GM19025 (cell line): Measurements from ENCODE around the gene ACADSB.
A peak's percentile ranks its signal among the peaks of the same experiment; 100 is the strongest.

Source experiments
- ATAC-seq: cut with Tn5 transposase; IDR thresholded peaks from one replicate; pipeline ENCODE4 v1.9.1; 2021; ENCODE audit warnings: mild to moderate bottlenecking, low read depth, moderate library complexity; ENCODE audit not compliant: unreplicated experiment

ACADSB gene

GRCh38 chr10:123008355-123009104, at the start of gene ACADSB, which contains the start of gene IKZF5:
ACADSB (plus strand) TSS chr10:123009006; CDS start chr10:123009030, 24 bp downstream.
IKZF5 (minus strand) TSS chr10:123008795; CDS start chr10:122998625, 10,170 bp downstream.
- ATAC-seq = peak; percentile 84

- no peak for ATAC-seq
Observed at GRCh38 chr10:122962405-122962804, 46.4 kb upstream of the ACADSB start.

- no peak for ATAC-seq
Observed at GRCh38 chr10:122966879-122967278, 41.9 kb upstream of the ACADSB start.

DNA sequence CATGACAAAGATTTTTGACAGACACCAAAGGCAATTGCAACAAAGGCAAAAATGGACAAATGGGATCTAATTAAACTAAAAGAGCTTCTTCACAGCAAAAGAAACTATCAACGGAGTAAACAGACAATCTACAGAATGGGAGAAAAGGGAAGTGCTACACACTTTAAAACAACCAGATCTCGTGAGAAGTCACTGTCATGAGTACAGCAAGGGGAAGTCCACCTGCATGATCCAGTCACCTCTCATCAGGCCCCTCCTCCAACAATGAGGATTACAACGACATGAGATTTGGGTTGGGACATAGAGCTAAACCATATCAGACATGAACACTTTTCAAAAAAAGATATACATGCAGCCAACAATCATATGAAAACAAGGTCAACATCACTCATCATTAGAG, 40.1 kb upstream of the ACADSB start:
- no peak for ATAC-seq

DNA sequence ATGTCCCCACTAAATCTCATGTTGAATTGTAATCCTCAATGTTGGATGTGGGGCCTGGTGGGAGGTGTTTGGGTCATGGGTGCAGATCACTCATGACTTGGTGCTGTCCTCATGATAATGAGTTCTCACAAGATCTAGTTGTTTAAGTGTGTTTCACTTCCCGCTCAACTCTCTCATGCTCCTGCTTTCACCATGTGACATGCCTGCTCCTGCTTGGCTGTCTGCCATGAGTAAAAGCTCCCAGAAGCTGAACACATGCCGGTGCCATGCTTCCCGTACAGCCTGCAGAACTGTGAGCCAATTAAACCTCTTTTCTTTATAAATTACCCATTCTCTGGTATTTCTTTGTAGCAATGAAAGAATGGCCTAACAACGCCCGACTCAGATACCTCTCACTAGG, 34.8 kb upstream of the ACADSB start:
- ATAC-seq = no peak

GRCh38 chr10:122974543-122975064, 34.2 kb upstream of the ACADSB start:
- ATAC-seq = no peak

DNA sequence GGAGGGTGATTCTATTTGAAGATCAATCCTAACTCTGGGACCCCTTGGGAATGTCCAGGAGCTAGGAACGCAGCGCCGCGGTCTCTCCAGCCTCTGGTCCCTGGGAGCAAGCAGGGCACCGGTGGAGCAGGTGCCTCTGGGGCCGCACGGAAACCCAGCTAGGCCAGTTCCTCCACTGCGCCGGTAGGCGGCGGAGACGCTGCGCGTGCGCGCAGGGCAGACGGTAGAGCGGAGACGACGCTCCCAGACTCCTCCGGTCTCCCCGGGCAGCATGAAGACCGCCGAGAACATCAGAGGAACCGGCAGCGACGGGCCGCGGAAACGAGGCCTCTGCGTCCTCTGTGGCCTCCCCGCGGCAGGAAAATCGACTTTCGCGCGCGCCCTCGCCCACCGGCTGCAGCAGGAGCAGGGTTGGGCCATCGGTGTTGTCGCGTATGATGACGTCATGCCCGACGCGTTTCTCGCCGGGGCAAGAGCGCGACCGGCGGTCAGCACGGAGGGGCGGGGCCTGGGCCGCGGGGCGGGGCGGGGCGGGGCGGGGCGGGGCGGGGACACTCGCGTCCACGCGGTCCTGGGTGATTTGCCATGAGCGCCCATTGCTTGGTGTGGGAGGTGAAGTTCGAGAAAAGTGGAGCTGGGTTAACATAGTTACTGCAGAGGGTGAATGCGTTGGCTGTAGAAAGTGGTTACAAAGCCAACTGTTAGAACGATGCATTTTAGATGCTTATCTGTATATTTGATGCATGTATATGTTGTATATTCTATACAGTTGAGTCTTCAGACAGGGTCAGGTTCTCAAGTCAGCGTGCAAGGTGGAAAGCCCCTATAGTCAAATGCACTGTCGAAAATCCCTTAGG, 28.4 kb upstream of the ACADSB start, which contains the start of gene PSTK:
Gene PSTK (plus strand): TSS at position 193 of the 857 bp plus-strand sequence. CDS start 79 bp downstream, at position 272.
- peak; percentile 97 for ATAC-seq

DNA sequence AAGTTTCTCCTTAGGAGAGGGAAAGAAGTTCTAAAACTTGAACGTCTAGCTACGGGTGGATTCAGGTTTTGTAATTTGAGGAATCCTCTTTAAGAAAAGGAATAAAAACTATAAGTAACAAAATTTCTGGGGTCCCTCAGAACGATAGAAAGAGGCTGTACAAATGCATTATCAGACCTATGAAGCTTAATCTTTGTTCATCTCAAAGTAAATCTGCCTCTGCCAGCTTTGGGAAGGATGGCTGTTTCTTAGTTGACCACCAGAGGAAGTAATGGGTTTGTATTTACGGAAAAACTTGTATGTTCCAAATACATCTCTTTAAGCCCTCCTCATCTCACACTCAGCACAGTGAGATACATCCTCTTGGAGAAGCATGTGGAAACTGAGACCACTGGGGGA, 27.7 kb upstream of the ACADSB start:
- ATAC-seq = no peak

DNA sequence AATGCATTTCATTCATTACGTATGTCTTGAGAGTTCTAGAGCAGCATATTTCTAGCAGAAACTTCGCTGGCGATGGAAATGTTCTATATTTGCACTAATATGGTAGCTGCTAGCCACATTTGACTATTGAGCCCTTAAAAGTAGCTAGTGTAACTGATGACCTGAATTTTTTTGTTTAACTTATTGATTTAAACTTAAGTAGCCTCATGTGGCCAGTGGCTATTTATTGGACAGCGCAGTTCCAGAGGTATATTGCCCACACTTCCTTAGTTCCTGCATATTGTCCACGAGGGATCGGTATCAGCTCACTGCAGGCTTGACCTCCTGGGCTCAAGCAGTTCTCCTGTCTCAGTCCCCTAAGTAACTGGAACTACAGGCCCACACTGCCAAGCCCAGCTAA, 24.9 kb upstream of the ACADSB start:
- no peak for ATAC-seq

GRCh38 chr10:122984708-122985107, 24.1 kb upstream of the ACADSB start:
- no peak for ATAC-seq

DNA sequence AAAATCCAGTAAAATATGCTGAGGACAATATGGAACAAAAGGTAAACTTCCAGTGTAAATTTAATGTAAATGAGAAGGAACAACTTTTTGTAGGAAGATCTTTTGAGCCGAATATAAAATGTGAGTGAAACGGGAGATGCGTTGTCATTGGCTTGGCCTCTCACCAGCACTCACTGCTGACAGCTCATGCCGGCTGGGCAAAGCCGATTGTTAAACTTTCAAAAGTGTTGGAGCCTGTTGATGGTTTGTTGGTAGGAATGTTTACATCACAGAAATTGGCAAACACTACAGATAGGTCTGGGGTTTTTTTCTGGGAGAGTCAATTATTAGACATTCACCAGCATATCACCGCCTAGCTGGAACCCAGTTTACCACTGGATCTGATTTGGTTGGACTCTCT, 22.5 kb upstream of the ACADSB start:
- no peak for ATAC-seq

GRCh38 chr10:122988501-122988900, 20.3 kb upstream of the ACADSB start:
- no peak for ATAC-seq

DNA sequence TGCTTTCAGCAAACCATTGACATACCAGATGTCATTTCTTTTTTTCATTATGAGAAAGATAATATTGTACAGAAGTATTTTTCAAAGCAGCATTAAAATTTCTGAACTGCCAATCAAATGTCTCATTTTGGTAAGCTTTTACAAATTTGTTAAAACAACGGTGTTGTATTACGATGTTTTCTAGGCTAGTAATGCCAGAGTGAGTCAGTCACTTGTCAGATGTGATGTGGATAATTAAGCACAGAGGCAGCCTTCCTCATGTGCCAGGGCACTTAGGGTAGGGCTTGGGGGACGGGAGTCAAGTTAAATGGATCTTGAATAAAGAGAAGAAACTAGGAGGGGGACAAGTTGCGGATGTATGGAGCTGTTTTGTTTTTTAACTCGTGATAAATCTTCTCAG, 18.5 kb upstream of the ACADSB start:
- ATAC-seq = no peak

GRCh38 chr10:122992031-122992585, 16.7 kb upstream of the ACADSB start:
- ATAC-seq = no peak

DNA sequence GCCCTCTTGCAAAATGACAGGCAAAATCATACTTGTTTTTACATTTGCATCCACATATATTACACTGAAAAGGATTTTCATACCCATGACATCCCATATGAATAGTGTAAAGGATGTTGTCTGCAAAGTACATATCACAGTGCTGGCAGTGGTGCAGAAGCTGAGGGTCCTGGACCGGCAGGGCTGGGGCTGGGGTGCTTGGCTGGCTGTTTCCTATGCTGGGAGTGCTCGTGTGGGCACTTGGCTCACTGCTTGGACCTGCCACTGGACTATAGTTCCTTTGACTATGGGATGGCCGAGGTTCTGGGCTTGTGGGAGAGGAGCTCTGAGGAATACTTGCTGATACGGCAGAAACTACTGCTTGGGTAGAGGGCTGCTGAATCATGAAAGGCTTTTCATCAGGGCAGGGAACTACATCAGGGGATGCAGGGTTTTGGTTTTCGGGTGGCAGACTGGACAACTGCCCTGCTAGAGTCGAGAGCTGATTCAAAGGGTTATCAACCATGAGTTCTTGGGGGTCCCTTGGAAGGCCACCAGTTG, 14.9 kb upstream of the ACADSB start:
- ATAC-seq = no peak

DNA sequence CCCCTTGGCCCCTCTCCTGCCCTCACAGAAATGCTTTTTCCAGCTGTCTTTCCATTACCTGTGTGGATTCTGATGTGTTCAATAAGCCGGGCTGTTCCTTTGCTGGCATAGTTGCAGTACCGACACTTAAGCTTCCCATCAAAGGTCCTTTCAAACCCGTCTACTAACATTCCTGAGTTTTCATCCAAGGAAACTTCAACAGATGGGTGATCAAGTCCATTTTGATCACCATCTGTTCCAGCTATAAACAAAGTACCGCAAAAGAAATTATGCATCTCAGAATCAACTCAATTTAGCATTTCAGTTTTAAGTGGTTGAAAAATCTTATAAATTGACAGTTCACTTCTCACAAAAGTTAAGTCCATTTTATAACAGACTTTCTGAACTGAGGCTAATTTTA, 12.9 kb upstream of the ACADSB start:
- no peak for ATAC-seq

DNA sequence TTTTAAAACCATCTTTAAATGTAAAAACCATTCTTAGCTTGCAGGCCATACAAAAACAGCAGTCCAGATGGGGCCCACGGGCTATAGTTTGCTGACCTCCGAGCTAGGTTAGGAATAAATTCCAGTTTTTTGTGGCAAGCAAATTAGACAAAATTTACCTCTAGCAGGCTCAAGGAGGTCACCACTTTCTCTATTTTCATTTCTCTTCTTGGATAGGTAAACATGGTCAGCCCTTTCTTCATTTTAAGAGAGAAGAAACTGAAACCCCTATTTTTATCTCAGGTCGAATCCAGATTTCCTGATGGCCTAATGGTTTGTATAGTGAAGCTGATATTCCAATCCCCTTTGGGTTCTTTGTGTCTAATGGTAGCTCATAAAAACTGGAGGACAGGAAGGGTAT, 10.9 kb upstream of the ACADSB start:
- no peak for ATAC-seq

DNA sequence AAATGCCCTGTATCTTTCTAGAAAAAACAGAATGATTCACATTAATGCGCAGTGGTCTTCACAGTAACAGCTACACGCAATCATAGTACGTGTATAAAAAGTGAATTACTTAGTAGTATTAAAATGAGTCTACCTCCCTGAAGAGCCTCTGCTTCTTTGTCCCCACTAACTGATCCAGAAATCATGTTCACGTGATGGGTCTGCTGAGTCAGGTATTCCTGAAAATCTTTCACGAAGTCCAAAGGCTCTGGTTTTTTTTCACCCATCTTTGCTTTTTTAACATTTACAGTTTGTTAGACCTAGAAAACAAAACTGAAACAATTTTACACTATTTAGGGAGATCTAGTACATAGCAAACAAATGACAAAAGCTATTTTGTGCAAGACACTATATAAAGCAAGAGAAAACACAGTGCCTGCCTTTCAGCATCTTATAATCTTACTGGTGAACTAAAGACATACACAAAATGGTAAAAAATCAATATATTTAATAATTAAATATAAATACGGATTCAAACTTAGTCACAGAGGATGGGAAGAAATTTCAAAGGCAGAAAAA, 10.4 kb upstream of the ACADSB start:
- ATAC-seq = no peak

DNA sequence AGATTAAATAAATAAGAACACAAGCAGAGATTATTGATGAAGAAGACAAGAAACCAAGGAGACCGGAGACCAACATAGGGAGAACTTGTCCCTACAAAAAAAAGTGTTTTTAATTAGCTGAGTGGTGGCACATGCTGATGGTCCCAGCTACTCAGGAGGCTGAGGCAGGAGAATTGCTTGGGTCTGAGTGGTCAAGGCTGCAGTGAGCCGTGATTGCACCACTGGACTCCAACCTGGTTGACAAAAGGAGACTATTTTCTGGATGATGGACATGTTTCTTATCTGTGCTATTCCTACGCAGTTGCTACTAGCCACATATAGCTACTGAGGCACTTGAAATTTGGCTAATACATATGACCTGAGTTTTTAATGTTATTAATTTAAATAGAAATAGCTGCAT, 9.9 kb upstream of the ACADSB start:
- no peak for ATAC-seq

DNA sequence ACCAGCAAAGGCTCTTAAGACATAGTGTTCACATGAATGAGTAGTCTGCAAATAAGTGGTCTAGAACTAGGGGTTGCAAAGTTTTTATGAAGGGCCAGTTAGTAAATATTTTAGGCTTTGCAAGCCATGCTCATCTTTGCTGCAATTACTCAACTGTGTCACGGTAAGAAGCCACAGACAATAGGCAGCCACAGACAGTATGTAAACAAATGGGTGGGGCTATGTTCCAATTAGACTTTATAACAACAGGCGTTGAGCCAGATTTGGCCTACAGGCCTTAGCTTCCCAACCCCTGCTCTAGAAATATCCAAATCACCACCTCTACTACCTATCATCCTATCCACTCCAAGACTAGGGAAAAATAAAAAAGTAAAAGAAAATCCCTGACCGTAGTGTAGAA, 9.5 kb upstream of the ACADSB start:
- ATAC-seq = no peak
